ENCODE measurements around the gene DENND2D. TPM values are rescaled to one million over a fixed set of nuclear protein-coding genes. Genes with fewer than 3 reads are reported as not detected.

Gene DENND2D
- total and polyA plus RNA-seq, 10 of the 15 experiments (the other 5 are each of a cell fraction or from before 2014, with no cell fraction given) = 149 to 375 (median 172) TPM

DNA sequence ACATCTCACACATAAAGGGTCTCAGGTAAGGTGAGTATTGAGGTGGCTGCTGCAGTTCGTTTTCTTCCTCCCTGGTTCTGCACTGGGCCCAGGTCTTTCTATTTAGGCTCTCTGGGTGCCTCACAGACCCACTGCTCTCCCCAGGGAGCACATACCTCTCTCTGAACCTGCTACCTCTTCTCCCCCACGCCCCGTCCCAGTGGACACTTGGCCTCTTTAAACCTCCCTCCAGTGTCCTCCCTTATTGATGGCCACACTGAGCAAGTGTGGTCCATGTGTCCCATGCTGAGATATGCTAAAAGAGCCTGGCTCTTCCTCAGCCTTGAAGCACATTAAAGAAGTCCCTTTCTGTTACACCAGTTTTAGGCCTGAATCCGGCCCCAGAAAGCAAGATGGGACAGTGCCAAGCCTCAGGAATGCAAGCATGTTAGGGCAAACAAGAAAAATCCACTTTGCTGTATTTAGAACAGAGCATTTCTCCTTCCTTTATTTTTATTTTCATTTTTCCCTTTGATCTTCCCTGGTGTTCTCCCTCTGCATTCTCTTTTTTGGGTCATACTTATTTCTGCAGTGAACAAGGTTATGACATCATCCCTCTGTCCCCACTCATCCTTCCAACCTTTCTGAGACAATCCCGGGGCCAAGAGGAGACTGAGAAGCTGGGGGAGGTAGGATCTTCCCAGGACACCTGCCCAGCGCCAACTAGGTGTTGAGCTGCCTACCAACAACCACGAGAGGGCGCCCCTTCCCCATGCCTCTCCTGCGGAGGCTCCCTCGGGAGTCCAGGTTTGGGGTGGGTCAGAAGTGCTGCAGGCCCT, 22.1 kb upstream of the DENND2D start (continued):
- TF ChIP-seq, protein P1, sequence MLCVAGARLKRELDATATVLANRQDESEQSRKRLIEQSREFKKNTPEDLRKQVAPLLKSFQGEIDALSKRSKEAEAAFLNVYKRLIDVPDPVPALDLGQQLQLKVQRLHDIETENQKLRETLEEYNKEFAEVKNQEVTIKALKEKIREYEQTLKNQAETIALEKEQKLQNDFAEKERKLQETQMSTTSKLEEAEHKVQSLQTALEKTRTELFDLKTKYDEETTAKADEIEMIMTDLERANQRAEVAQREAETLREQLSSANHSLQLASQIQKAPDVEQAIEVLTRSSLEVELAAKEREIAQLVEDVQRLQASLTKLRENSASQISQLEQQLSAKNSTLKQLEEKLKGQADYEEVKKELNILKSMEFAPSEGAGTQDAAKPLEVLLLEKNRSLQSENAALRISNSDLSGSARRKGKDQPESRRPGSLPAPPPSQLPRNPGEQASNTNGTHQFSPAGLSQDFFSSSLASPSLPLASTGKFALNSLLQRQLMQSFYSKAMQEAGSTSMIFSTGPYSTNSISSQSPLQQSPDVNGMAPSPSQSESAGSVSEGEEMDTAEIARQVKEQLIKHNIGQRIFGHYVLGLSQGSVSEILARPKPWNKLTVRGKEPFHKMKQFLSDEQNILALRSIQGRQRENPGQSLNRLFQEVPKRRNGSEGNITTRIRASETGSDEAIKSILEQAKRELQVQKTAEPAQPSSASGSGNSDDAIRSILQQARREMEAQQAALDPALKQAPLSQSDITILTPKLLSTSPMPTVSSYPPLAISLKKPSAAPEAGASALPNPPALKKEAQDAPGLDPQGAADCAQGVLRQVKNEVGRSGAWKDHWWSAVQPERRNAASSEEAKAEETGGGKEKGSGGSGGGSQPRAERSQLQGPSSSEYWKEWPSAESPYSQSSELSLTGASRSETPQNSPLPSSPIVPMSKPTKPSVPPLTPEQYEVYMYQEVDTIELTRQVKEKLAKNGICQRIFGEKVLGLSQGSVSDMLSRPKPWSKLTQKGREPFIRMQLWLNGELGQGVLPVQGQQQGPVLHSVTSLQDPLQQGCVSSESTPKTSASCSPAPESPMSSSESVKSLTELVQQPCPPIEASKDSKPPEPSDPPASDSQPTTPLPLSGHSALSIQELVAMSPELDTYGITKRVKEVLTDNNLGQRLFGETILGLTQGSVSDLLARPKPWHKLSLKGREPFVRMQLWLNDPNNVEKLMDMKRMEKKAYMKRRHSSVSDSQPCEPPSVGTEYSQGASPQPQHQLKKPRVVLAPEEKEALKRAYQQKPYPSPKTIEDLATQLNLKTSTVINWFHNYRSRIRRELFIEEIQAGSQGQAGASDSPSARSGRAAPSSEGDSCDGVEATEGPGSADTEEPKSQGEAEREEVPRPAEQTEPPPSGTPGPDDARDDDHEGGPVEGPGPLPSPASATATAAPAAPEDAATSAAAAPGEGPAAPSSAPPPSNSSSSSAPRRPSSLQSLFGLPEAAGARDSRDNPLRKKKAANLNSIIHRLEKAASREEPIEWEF (IDR thresholded peaks at IDR 0.05; ENCODE audit: insufficient replicate concordance, low read depth, low read length) = peak; percentile 48
- TF ChIP-seq HDGF (IDR thresholded peaks at IDR 0.05) = 0 out of 2 replicates have a peak, but pooled peaks have one; percentile 69
- TF ChIP-seq BHLHE40 (IDR thresholded peaks at IDR 0.05; ENCODE audit: borderline replicate concordance in 1 of 2, low read depth in 2 of 2, low read length in 1 of 2) = peak in 1 of 2 experiments; percentile 43; a peak in 1 of 4 replicates
- no peak for TF ChIP-seq ESRRA (IDR thresholded peaks at IDR 0.05; ENCODE audit: low read length)
- peak; percentile 82; the same call in 1 of the 2 replicates for TF ChIP-seq TCF3 (IDR thresholded peaks at IDR 0.05; ENCODE audit: borderline replicate concordance, insufficient read depth, low read depth, low read length)
- peak; percentile 93 for TF ChIP-seq RB1 (IDR thresholded peaks at IDR 0.05; ENCODE audit: borderline replicate concordance)
- peak; percentile 76 for TF ChIP-seq TCF7 (IDR thresholded peaks at IDR 0.05; ENCODE audit: borderline replicate concordance)
- TF ChIP-seq, protein P2, sequence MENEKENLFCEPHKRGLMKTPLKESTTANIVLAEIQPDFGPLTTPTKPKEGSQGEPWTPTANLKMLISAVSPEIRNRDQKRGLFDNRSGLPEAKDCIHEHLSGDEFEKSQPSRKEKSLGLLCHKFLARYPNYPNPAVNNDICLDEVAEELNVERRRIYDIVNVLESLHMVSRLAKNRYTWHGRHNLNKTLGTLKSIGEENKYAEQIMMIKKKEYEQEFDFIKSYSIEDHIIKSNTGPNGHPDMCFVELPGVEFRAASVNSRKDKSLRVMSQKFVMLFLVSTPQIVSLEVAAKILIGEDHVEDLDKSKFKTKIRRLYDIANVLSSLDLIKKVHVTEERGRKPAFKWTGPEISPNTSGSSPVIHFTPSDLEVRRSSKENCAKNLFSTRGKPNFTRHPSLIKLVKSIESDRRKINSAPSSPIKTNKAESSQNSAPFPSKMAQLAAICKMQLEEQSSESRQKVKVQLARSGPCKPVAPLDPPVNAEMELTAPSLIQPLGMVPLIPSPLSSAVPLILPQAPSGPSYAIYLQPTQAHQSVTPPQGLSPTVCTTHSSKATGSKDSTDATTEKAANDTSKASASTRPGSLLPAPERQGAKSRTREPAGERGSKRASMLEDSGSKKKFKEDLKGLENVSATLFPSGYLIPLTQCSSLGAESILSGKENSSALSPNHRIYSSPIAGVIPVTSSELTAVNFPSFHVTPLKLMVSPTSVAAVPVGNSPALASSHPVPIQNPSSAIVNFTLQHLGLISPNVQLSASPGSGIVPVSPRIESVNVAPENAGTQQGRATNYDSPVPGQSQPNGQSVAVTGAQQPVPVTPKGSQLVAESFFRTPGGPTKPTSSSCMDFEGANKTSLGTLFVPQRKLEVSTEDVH (IDR thresholded peaks at IDR 0.05; ENCODE audit: low read depth, partially characterized antibody) = peak; percentile 22
- TF ChIP-seq CHD1 (IDR thresholded peaks at IDR 0.05; ENCODE audit: low read depth, low read length) = no peak; the same call in 1 of the 2 replicates
- TF ChIP-seq MAX (IDR thresholded peaks at IDR 0.05; ENCODE audit: low read depth, low read length) = peak; percentile 50; the same call in 1 of the 2 replicates
- TF ChIP-seq ATF7 (IDR thresholded peaks at IDR 0.05; ENCODE audit: low read depth) = peak; percentile 91
- peak; percentile 88 for TF ChIP-seq TCF12 (IDR thresholded peaks at IDR 0.05; ENCODE audit: low read depth, low read length)
- TF ChIP-seq ZNF207 (IDR thresholded peaks at IDR 0.05; ENCODE audit: borderline replicate concordance) = peak; percentile 70; the same call in 1 of the 2 replicates
- 0 out of 2 replicates have a peak, but pooled peaks have one; percentile 16 for TF ChIP-seq CREM (IDR thresholded peaks at IDR 0.05; ENCODE audit: low read depth)
- TF ChIP-seq, protein P3, sequence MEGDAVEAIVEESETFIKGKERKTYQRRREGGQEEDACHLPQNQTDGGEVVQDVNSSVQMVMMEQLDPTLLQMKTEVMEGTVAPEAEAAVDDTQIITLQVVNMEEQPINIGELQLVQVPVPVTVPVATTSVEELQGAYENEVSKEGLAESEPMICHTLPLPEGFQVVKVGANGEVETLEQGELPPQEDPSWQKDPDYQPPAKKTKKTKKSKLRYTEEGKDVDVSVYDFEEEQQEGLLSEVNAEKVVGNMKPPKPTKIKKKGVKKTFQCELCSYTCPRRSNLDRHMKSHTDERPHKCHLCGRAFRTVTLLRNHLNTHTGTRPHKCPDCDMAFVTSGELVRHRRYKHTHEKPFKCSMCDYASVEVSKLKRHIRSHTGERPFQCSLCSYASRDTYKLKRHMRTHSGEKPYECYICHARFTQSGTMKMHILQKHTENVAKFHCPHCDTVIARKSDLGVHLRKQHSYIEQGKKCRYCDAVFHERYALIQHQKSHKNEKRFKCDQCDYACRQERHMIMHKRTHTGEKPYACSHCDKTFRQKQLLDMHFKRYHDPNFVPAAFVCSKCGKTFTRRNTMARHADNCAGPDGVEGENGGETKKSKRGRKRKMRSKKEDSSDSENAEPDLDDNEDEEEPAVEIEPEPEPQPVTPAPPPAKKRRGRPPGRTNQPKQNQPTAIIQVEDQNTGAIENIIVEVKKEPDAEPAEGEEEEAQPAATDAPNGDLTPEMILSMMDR (IDR thresholded peaks at IDR 0.05 in 2 of 3, conservative IDR thresholded peaks at IDR 0.05 in 1 of 3; ENCODE audit: control insufficient read depth in 2 of 3, extremely low read depth in 1 of 3, insufficient read depth in 1 of 3, low read depth in 3 of 3, low read length in 3 of 3) = peak; percentile 96 to 97 (median 96); a peak in 5 of 6 replicates
- TF ChIP-seq MEF2A (IDR thresholded peaks at IDR 0.05; ENCODE audit: insufficient read depth, low read depth, low read length) = 0 out of 2 replicates have a peak, but pooled peaks have one; percentile 40
- peak; percentile 99 for TF ChIP-seq RAD21 (IDR thresholded peaks at IDR 0.05; ENCODE audit: insufficient read depth, low read depth, low read length)
- peak; percentile 69; the same call in 1 of the 2 replicates for TF ChIP-seq NBN (IDR thresholded peaks at IDR 0.05)
- TF ChIP-seq SMARCA5 (IDR thresholded peaks at IDR 0.05) = no peak
